Measurements from ENCODE around the gene GPX4. TPM values are rescaled to one million over a fixed set of nuclear protein-coding genes. Genes with fewer than 3 reads are reported as not detected.

Gene GPX4
- total RNA-seq, 1 donor from 2014 or later, result 210 TPM

GRCh38 chr19:1082165-1082927, 21.4 kb upstream of the GPX4 start:
- peak; percentile 67 for DNase-seq
- H3K27me3 Mint-ChIP-seq (ENCODE audit: unreplicated experiment), result peaks cover 2% of the 10 kb centered on the region
- H3K9me3 Mint-ChIP-seq (ENCODE audit: unreplicated experiment), result peaks cover 2% of the 10 kb centered on the region
- H3K27ac Mint-ChIP-seq (ENCODE audit: unreplicated experiment), result no peak overlapping the region
- peaks cover 2% of the 10 kb centered on the region for H3K4me1 Mint-ChIP-seq (ENCODE audit: low read depth, unreplicated experiment)
- H3K36me3 Mint-ChIP-seq (ENCODE audit: unreplicated experiment), result no peaks in the 10 kb centered on the region
- H3K4me3 Mint-ChIP-seq (ENCODE audit: unreplicated experiment), result peak overlapping the region; percentile 57
- TF ChIP-seq CTCF (IDR thresholded peaks at IDR 0.05; ENCODE audit: partially characterized antibody, unreplicated experiment), result no peak

- H3K27ac Mint-ChIP-seq (ENCODE audit: unreplicated experiment), result no peak overlapping the region
- no peak for TF ChIP-seq CTCF (IDR thresholded peaks at IDR 0.05; ENCODE audit: partially characterized antibody, unreplicated experiment)
- peaks cover 2% of the 10 kb centered on the region for H3K27me3 Mint-ChIP-seq (ENCODE audit: unreplicated experiment)
- DNase-seq, result peak; percentile 10
- peaks cover 2% of the 10 kb centered on the region for H3K9me3 Mint-ChIP-seq (ENCODE audit: unreplicated experiment)
- no peaks in the 10 kb centered on the region for H3K36me3 Mint-ChIP-seq (ENCODE audit: unreplicated experiment)
- peaks cover 2% of the 10 kb centered on the region for H3K4me1 Mint-ChIP-seq (ENCODE audit: low read depth, unreplicated experiment)
- no peak overlapping the region for H3K4me3 Mint-ChIP-seq (ENCODE audit: unreplicated experiment)
Observed at GRCh38 chr19:1082928-1083816, 20.6 kb upstream of the GPX4 start.

GRCh38 chr19:1084024-1084868, 19.5 kb upstream of the GPX4 start:
- H3K4me1 Mint-ChIP-seq (ENCODE audit: low read depth, unreplicated experiment), result peaks cover 2% of the 10 kb centered on the region
- peaks cover 2% of the 10 kb centered on the region for H3K9me3 Mint-ChIP-seq (ENCODE audit: unreplicated experiment)
- no peak overlapping the region for H3K27ac Mint-ChIP-seq (ENCODE audit: unreplicated experiment)
- TF ChIP-seq CTCF (IDR thresholded peaks at IDR 0.05; ENCODE audit: partially characterized antibody, unreplicated experiment), result no peak
- no peak overlapping the region for H3K4me3 Mint-ChIP-seq (ENCODE audit: unreplicated experiment)
- no peaks in the 10 kb centered on the region for H3K36me3 Mint-ChIP-seq (ENCODE audit: unreplicated experiment)
- peaks cover 2% of the 10 kb centered on the region for H3K27me3 Mint-ChIP-seq (ENCODE audit: unreplicated experiment)
- peak; percentile 7 for DNase-seq

- Mint-ChIP-seq H3K27me3 (ENCODE audit: unreplicated experiment) (peaks cover 2% of the 10 kb centered on the region), H3K4me1 (ENCODE audit: low read depth, unreplicated experiment) (peaks cover 2% of the 10 kb centered on the region), H3K36me3 (ENCODE audit: unreplicated experiment) (no peaks in the 10 kb centered on the region), H3K27ac (ENCODE audit: unreplicated experiment) (peak overlapping the region; percentile 38), H3K9me3 (ENCODE audit: unreplicated experiment) (peaks cover 2% of the 10 kb centered on the region), H3K4me3 (ENCODE audit: unreplicated experiment) (peak overlapping the region; percentile 18)
- DNase-seq, result no peak
- TF ChIP-seq CTCF (IDR thresholded peaks at IDR 0.05; ENCODE audit: partially characterized antibody, unreplicated experiment), result no peak
Observed at GRCh38 chr19:1085053-1085658, 18.6 kb upstream of the GPX4 start.

Data from glutamatergic neuron (in vitro differentiated cells).